ENCODE data around the gene BPIFA2.

DNA sequence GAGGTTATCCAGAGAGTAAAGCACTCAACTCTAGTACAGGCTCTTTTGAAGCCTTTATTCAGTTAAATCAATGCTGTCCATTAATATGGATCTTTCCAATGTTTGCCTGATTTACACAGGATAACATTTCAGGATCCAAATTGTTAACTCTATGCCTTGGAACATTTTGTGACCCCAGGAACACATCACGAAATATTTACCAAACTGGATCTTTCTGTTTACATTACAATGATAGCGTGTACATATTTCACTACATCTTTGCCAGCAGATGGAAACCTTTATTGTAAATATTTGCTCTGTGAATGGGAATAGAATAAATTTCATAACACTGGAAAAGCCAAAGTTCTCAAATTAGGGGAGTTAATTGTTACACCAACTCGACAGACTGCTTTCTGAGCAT is 23.5 kb downstream of the BPIFA2 start:
- TF ChIP-seq, protein P1, sequence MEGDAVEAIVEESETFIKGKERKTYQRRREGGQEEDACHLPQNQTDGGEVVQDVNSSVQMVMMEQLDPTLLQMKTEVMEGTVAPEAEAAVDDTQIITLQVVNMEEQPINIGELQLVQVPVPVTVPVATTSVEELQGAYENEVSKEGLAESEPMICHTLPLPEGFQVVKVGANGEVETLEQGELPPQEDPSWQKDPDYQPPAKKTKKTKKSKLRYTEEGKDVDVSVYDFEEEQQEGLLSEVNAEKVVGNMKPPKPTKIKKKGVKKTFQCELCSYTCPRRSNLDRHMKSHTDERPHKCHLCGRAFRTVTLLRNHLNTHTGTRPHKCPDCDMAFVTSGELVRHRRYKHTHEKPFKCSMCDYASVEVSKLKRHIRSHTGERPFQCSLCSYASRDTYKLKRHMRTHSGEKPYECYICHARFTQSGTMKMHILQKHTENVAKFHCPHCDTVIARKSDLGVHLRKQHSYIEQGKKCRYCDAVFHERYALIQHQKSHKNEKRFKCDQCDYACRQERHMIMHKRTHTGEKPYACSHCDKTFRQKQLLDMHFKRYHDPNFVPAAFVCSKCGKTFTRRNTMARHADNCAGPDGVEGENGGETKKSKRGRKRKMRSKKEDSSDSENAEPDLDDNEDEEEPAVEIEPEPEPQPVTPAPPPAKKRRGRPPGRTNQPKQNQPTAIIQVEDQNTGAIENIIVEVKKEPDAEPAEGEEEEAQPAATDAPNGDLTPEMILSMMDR (IDR thresholded peaks at IDR 0.05; ENCODE audit: low read length) = no peak
- no peak for TF ChIP-seq EZH2phosphoT487 (IDR thresholded peaks at IDR 0.05; ENCODE audit: low read length)
- TF ChIP-seq EZH2 (optimal IDR thresholded peaks at IDR 0.05; ENCODE audit: low read depth, low read length) = no peak

Data from MM.1S (cell line).